NCI-H1092 (cell line): ENCODE measurements around the gene TTI1.

ENCODE experiments used
- DNase-seq: peaks from one replicate; lab custom pipeline; 2025; lab: John Stamatoyannopoulos, UW

TTI1 gene

GRCh38 chr20:38054647-38055046, 21.4 kb upstream of the TTI1 start:
- no peak for DNase-seq

- no peak for DNase-seq
Observed at GRCh38 chr20:38052870-38053269, 19.6 kb upstream of the TTI1 start.

- no peak for DNase-seq
Observed at GRCh38 chr20:38050686-38051085, 17.4 kb upstream of the TTI1 start.

GRCh38 chr20:38049800-38050199, 16.5 kb upstream of the TTI1 start:
- DNase-seq: no peak

- DNase-seq: no peak
Observed at GRCh38 chr20:38046572-38046971, 13.3 kb upstream of the TTI1 start.

- DNase-seq: no peak
Observed at GRCh38 chr20:38044685-38045084, 11.4 kb upstream of the TTI1 start.

- no peak for DNase-seq
Observed at GRCh38 chr20:38043512-38044300, 10.4 kb upstream of the TTI1 start.

DNA sequence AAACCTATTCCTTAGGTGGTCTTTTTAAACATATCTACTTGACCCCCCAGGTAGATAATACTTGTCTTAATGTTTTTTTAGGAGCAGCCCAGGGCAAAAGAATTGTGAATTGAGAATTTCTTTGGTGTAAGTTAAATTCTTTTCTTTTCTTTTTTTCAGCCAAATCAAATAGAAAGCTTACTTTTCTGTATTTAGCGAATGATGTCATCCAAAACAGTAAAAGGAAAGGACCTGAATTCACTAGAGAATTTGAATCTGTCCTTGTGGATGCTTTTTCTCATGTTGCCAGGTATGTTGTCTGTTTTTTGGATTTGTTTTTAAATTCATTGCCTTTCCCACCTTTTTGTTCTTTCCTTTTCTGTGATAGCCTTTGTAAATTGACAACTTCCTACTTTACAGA, 7.0 kb upstream of the TTI1 start:
- DNase-seq: no peak

- no peak for DNase-seq
Observed at GRCh38 chr20:38036366-38036765, 3.1 kb upstream of the TTI1 start.

DNA sequence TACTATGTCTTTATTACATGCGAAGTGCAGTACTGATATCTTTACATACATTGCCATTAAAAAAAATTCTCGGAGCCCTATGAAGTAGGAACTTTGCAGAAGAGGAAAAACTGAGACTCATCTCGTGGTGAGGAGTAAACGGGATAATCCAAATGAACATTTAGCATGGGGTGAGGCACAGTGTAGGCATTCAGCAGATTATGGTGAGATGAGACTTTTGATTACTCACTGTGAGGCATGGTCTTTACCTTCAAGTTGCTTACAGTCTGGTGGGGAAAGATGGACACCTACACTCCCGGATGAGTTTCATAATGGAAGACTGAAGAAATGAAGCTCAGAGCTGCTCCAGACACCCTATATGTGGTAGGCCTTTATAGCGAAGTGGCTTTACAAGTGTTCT, 1.7 kb upstream of the TTI1 start:
- no peak for DNase-seq

- DNase-seq: no peak
Observed at GRCh38 chr20:38034108-38034649, 923 bp upstream of the TTI1 start.

- no peak for DNase-seq
Observed at GRCh38 chr20:38032585-38033329, 499 bp downstream of the TTI1 start.

GRCh38 chr20:38031957-38032356, 1.3 kb downstream of the TTI1 start:
- no peak for DNase-seq

- DNase-seq: no peak
Observed at GRCh38 chr20:38029453-38029852, 3.8 kb downstream of the TTI1 start.

DNA sequence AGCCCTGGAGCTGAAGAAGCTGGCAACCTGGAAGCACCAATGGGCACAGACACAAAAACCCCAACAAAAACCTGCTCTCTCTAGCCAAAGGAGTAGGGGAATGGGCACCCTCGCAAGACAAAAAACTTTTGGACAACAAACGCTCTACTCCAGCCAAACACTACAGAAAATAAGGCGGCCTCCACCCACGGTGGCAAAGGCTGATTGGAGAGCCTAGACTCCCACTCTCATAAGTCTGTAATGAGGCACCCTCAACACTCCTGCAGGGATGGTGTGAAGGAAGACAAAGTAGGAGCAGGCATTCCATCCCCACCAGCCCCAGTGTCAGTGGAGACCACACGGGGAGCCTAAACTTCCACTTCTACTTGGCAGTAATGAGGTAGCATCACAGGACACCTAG, 8.8 kb downstream of the TTI1 start:
- DNase-seq: no peak

- no peak for DNase-seq
Observed at GRCh38 chr20:38023181-38024001, 9.9 kb downstream of the TTI1 start.

DNA sequence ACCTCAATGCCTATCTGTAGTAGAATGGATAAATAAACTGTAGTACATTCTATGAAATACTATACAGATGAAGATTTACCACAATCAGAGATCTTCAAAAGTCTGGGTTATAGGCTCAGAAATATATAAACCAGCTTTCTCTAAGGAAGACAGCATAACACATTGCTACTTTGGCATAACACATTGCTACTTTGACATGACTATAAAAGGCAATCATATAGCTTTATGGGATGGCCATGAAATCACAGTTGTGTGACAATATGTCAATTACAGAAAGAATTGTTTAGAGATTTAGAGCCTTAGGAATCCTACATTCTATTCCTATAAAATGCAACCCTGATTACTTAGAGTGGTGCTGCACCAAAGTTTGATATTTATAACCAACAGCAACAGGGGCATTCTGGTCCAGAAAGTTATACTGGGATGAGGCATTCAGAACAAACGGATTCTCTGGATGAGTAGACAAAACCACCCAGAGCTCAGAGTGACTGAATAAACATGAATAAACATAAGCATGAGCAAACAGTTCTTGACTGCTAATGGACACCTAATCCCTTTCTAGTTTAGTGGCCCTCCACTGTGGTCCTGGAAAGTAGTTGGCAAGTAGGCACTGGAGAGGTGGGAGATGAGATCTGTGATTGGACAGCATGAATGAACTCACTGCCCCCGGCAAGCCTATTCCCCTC, 12.0 kb downstream of the TTI1 start:
- DNase-seq: no peak

- DNase-seq: no peak
Observed at GRCh38 chr20:38018385-38018784, 14.9 kb downstream of the TTI1 start.

GRCh38 chr20:38017959-38018358, 15.3 kb downstream of the TTI1 start:
- no peak for DNase-seq

DNA sequence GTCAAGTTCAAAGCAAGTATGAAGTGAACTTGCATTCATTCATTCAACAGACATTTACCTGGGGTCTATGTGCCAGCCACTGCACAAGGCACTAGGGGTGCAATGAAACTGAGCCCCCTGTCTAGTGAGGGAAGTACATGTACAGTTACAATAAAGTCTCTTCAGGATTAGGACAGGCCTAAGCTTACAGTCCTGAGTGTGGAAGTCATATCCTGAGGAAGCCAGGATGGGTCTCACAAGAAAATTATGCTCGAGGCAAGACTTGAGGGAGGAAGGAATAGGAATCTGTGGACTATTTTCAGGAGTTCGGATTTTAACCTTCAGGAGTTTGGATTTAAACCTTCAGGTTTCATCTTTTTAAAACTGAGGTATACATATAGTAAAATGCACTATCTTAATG, 19.4 kb downstream of the TTI1 start:
- DNase-seq: no peak

DNA sequence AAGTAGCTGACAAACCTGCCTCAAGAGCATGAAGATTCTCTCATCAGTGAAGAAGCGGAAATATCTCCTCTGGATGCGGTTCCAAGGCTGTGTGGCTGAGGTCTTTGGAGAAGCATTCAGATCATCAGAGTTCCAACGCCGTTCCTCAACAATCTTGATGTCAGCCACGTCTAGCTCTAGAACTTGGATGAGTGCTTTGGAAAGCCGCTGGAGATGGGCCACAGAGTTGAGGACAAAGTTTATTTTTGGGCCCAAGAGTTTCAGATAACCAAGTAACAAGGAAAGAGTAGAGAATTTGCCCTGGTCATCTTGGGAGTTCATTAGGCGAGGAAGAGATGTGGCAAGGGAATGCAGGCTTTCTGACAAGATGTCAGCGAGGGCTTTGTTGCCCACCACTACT, 20.9 kb downstream of the TTI1 start:
- no peak for DNase-seq

- no peak for DNase-seq
Observed at GRCh38 chr20:38011696-38012095, 21.6 kb downstream of the TTI1 start.
